ENCODE results near the gene TMEM98.
"Not testable (repeated sequence)": the region's sequence is repeated elsewhere in the genome, so short reads cannot be mapped to it uniquely, and the experiment has no call there.

Gene TMEM98

GRCh38 chr17:32985050-32985756 is 57.2 kb downstream of the TMEM98 start:
- Histone ChIP-seq H3K4me3 (ENCODE audit: low read length) (no peak overlapping the region), H3K9me3 (ENCODE audit: low read length) (peaks cover 2% of the 10 kb centered on the region), H2AFZ (ENCODE audit: low read depth, low read length) (no peak overlapping the region), H3K36me3 (ENCODE audit: insufficient read depth, low read length) (no peaks in the 10 kb centered on the region), H3K4me1 (ENCODE audit: insufficient read depth, low read length) (no peaks in the 10 kb centered on the region), H3K27me3 (ENCODE audit: insufficient read depth, low read length) (no peaks in the 10 kb centered on the region)

- H3K27me3 ChIP-seq (ENCODE audit: insufficient read depth, low read length); H3K4me1 ChIP-seq (ENCODE audit: insufficient read depth, low read length); H3K4me3 ChIP-seq (ENCODE audit: low read length); H3K36me3 ChIP-seq (ENCODE audit: insufficient read depth, low read length); H3K9me3 ChIP-seq (ENCODE audit: low read length); H2AFZ ChIP-seq (ENCODE audit: low read depth, low read length): not testable (repeated sequence)
Measured at GRCh38 chr17:32987453-32987805, 59.5 kb downstream of the TMEM98 start.

- H3K36me3 ChIP-seq (ENCODE audit: insufficient read depth, low read length); H3K27me3 ChIP-seq (ENCODE audit: insufficient read depth, low read length); H2AFZ ChIP-seq (ENCODE audit: low read depth, low read length); H3K4me3 ChIP-seq (ENCODE audit: low read length); H3K4me1 ChIP-seq (ENCODE audit: insufficient read depth, low read length); H3K9me3 ChIP-seq (ENCODE audit: low read length): not testable (repeated sequence)
Measured at GRCh38 chr17:32987868-32988267, 59.9 kb downstream of the TMEM98 start.

- Histone ChIP-seq H3K4me1 (ENCODE audit: insufficient read depth, low read length) (no peaks in the 10 kb centered on the region), H3K9me3 (ENCODE audit: low read length) (no peaks in the 10 kb centered on the region), H2AFZ (ENCODE audit: low read depth, low read length) (no peak overlapping the region), H3K27me3 (ENCODE audit: insufficient read depth, low read length) (no peaks in the 10 kb centered on the region), H3K36me3 (ENCODE audit: insufficient read depth, low read length) (no peaks in the 10 kb centered on the region), H3K4me3 (ENCODE audit: low read length) (no peak overlapping the region)
Measured at GRCh38 chr17:32988481-32989101, 60.6 kb downstream of the TMEM98 start.

- H3K4me3 ChIP-seq (ENCODE audit: low read length), result no peak overlapping the region
- H3K9me3 ChIP-seq (ENCODE audit: low read length), result no peaks in the 10 kb centered on the region
- H3K27me3 ChIP-seq (ENCODE audit: insufficient read depth, low read length), result peaks cover 16% of the 10 kb centered on the region
- H2AFZ ChIP-seq (ENCODE audit: low read depth, low read length), result no peak overlapping the region
- no peaks in the 10 kb centered on the region for H3K4me1 ChIP-seq (ENCODE audit: insufficient read depth, low read length)
- no peaks in the 10 kb centered on the region for H3K36me3 ChIP-seq (ENCODE audit: insufficient read depth, low read length)
Measured at GRCh38 chr17:32992321-32993033, 64.5 kb downstream of the TMEM98 start.

- H2AFZ ChIP-seq (ENCODE audit: low read depth, low read length), result no peak overlapping the region
- peaks cover 16% of the 10 kb centered on the region for H3K27me3 ChIP-seq (ENCODE audit: insufficient read depth, low read length)
- H3K4me1 ChIP-seq (ENCODE audit: insufficient read depth, low read length), result no peaks in the 10 kb centered on the region
- H3K9me3 ChIP-seq (ENCODE audit: low read length), result no peaks in the 10 kb centered on the region
- H3K36me3 ChIP-seq (ENCODE audit: insufficient read depth, low read length), result no peaks in the 10 kb centered on the region
- H3K4me3 ChIP-seq (ENCODE audit: low read length), result no peak overlapping the region
Measured at GRCh38 chr17:32993977-32994376, 66.0 kb downstream of the TMEM98 start.

All from neuron (in vitro differentiated cells).